ENCODE measurements around the gene JMJD7.

GRCh38 chr15:41792000-41792637 lies 35.8 kb upstream of the JMJD7 start:
- TF ChIP-seq POLR2AphosphoS5 (IDR thresholded peaks at IDR 0.05), result no peak
- no peak for TF ChIP-seq POLR2A (IDR thresholded peaks at IDR 0.05)

Data from transverse colon (tissue), 3 donors.